OCI-LY3 (cell line): ENCODE data around the gene GNAS-AS1.

Source experiments
- EZH2phosphoT487 ChIP-seq: fragments of 200-600 bp; shearing (Covaris generic); IDR thresholded peaks from 2 replicates; pipeline ENCODE4 v1.6.1; 2018; ENCODE audit warnings: antibody characterized with exemption, mixed run types, low read depth
- TF ChIP-seq, protein P1 (sequence below): fragments of 200-600, 300-600 bp; sonication (generic); IDR thresholded peaks from 2 replicates; pipeline ENCODE4 v1.5.1; 2014; ENCODE audit warnings: antibody characterized with exemption, low read length, low read depth

DNA sequence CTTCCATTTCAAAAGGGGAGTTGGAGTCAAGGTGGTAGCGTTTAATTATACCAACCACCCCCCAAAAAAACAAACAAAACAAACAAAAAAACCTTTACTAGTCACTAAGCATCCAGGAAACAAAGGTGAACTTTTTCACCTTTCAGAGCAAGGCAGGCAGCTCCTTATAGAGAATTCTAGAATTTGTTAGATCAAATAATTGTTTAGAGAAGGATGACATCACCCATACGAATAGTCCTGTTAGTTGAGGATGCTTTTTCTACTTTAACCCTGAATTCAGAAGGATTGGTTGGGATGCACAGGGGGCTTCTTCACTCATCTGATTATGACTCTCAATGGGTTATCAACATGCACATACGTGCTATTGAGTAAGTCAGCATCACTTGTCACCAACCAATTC, 46.1 kb upstream of the GNAS-AS1 start:
- TF ChIP-seq, protein P1, sequence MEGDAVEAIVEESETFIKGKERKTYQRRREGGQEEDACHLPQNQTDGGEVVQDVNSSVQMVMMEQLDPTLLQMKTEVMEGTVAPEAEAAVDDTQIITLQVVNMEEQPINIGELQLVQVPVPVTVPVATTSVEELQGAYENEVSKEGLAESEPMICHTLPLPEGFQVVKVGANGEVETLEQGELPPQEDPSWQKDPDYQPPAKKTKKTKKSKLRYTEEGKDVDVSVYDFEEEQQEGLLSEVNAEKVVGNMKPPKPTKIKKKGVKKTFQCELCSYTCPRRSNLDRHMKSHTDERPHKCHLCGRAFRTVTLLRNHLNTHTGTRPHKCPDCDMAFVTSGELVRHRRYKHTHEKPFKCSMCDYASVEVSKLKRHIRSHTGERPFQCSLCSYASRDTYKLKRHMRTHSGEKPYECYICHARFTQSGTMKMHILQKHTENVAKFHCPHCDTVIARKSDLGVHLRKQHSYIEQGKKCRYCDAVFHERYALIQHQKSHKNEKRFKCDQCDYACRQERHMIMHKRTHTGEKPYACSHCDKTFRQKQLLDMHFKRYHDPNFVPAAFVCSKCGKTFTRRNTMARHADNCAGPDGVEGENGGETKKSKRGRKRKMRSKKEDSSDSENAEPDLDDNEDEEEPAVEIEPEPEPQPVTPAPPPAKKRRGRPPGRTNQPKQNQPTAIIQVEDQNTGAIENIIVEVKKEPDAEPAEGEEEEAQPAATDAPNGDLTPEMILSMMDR: no peak
- TF ChIP-seq EZH2phosphoT487: no peak
